GM21619 (cell line): ENCODE results near the gene WDFY1.

ENCODE experiments used
- ATAC-seq: cut with Tn5 transposase; IDR thresholded peaks from one replicate; pipeline ENCODE4 v1.9.1; 2021; ENCODE audit not compliant: unreplicated experiment

WDFY1 gene

DNA sequence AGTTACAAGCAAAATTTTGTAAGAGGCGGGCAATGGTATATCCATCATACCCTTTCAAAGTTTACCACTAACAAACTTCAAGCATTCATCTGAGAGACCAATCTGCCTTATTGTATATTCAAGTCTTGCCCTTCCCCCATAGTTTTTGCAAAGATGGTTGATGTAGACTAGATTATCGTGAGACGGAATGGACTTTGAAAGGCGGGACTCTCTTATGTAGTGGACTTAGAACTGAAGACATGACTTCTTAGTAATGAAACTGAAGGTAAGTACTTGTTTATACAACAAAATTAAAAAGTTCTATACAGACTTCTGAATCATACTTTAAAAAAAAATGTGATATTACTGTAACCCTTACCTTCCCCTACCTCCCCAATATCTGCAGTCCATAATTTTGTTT, 118.1 kb downstream of the WDFY1 start:
- ATAC-seq, result no peak
